Thyroid gland (tissue), 4 donors: ENCODE data around the gene SERPINC1. TPM values are rescaled to one million over a fixed set of nuclear protein-coding genes. Genes with fewer than 3 reads are reported as not detected.

Experiments
- DNase-seq, 2 donors: peaks; one replicate each; pipeline ENCODE4 v3.0.0-alpha.2; 2019
- H3K27ac ChIP-seq, 3 donors: fragments of 200-600 bp; sonication (generic); 1 replicate in 2 of 3; 2 replicates in 1 of 3; pipeline ENCODE4 v1.5.1; 2016 to 2019; ENCODE audit warnings: mild to moderate bottlenecking in 1 of 3, moderate library complexity in 1 of 3
- H3K27me3 ChIP-seq: fragments of 200-600 bp; sonication (generic); one replicate; pipeline ENCODE4 v1.5.1; 2019
- H3K36me3 ChIP-seq, 2 donors: fragments of 200-600 bp; sonication (generic); one replicate each; pipeline ENCODE4 v1.5.1; 2016 to 2019
- H3K4me1 ChIP-seq, 2 donors: fragments of 200-600 bp; sonication (generic); one replicate each; pipeline ENCODE4 v1.5.1; 2017 to 2019
- H3K4me3 ChIP-seq, 3 donors: fragments of 200-600 bp; sonication (generic); replicated peaks in 1 of 3; 1 replicate in 2 of 3; 2 replicates in 1 of 3; pipeline ENCODE4 v1.5.1; 2016; ENCODE audit warnings: mild to moderate bottlenecking in 1 of 3
- H3K9me3 ChIP-seq: fragments of 200-600 bp; sonication (generic); one replicate; pipeline ENCODE4 v1.5.1; 2017
- CTCF ChIP-seq, 6 experiments: fragments of 200-600 bp in 3 of 6; fragments of 450-650 bp in 3 of 6; sonication (generic) in 3 of 6; IDR thresholded peaks; one replicate each; pipeline ENCODE4 v1.5.1; 2016 to 2019; ENCODE audit warnings: antibody characterized with exemption in 6 of 6, mild to moderate bottlenecking in 2 of 6, inconsistent platforms in 1 of 6, moderate library complexity in 1 of 6
- POLR2A ChIP-seq, 2 donors: fragments of 450-650 bp; IDR thresholded peaks; one replicate each; pipeline ENCODE4 v1.6.1; 2017; ENCODE audit warnings: antibody characterized with exemption in 2 of 2, mild to moderate bottlenecking in 2 of 2, moderate library complexity in 1 of 2
- WGBS, 2 donors: methylation state at CpG; one replicate each; pipeline ENCODE4 v1.1.5; 2017; 5-methylcytosine and 5-hydroxymethylcytosine counted together
- intact Hi-C: fragments of 100-400 bp; cut with DNase I; formaldehyde crosslinking; loops from one replicate; pipeline ENCODE4 v1.15.1; 2023
- total RNA-seq, 4 donors: library from RNA; depleted of rRNA; stranded (reverse); fragments of >200 nt; gene quantifications; one replicate each; pipeline ENCODE4 v1.2.3, GENCODE V29; 2016

SERPINC1 gene
- total RNA-seq, 4 donors from 2014 or later = not detected

- no peak overlapping the region for H3K27ac ChIP-seq
- WGBS, 2 donors = 94 to 95% methylated on average over 5 of the region's 5 CpGs
- H3K4me1 ChIP-seq = peaks cover 9 to 14% of the 10 kb centered on the region in 2 donors
- H3K4me3 ChIP-seq = no peak overlapping the region
- H3K36me3 ChIP-seq = no peaks in the 10 kb centered on the region
- TF ChIP-seq CTCF (IDR thresholded peaks at IDR 0.05) (no peak), POLR2A (IDR thresholded peaks at IDR 0.05) (no peak)
- DNase-seq = no peak
- no peaks in the 10 kb centered on the region for H3K27me3 ChIP-seq
- H3K9me3 ChIP-seq = no peaks in the 10 kb centered on the region
- intact Hi-C loops = no loop called here
Observed at GRCh38 chr1:173920861-173921260, 3.7 kb upstream of the SERPINC1 start.

DNA sequence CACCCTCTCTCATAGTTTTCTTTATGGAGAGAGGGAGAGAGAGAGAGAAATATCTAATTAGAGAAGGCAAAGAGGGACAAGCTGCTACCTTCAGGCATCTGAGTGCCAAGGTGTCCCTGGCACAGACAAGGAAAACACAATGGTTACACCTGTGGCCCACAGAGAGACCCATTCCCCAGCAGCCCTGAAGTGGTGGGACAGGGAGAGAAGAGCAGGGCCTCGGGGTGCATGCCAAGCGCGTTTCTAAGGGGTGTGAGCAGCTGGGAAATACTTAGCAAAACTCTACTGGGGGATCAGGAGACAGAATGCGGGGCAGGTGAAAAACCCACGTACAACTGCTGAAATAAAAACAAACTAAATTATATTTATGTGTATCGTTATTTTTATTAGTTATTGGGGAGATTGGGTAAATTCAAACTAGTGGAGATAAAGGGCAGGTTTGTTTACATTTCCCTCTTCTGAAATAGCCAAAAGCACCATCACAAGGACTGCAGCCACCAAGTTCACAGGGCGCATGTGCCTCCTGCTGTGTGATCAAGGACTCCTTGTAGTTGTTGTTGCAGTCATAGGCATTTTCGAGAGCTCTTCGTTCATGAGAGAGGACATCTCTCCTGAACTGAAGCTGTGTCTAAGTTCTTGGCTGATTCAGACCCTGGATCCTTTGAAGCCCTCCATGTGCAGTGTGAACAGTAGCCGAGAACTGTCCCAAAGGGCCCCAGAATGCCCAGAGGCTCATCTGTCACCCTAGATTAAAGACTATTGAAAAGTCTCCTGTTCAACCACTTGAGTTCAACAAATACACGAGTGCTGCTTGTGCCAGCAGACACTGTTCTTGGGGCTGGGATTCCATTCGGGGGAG lies 737 bp upstream of the SERPINC1 start:
- DNase-seq = peak; percentile 40 to 50

GRCh38 chr1:173916667-173917066 lies 460 bp downstream of the SERPINC1 start:
- Histone ChIP-seq H3K27me3 (no peaks in the 10 kb centered on the region), H3K4me3 (no peak overlapping the region), H3K36me3 (no peaks in the 10 kb centered on the region), H3K9me3 (no peaks in the 10 kb centered on the region), H3K4me1 (peaks cover 0 to 8% of the 10 kb centered on the region in 2 donors), H3K27ac (no peak overlapping the region)
- no peak for DNase-seq
- WGBS, 2 donors = 85% methylated on average over 4 of the region's 4 CpGs
- intact Hi-C loops = no loop called here
- TF ChIP-seq POLR2A (IDR thresholded peaks at IDR 0.05) = no peak
- no peak for TF ChIP-seq CTCF (IDR thresholded peaks at IDR 0.05)

More for the DNA sequence above, 737 bp upstream of the SERPINC1 start:
- TF ChIP-seq CTCF (IDR thresholded peaks at IDR 0.05) = no peak
- TF ChIP-seq POLR2A (IDR thresholded peaks at IDR 0.05) = no peak
- Histone ChIP-seq H3K27ac (no peak overlapping the region), H3K9me3 (no peaks in the 10 kb centered on the region), H3K27me3 (no peaks in the 10 kb centered on the region), H3K4me1 (peaks cover 0 to 8% of the 10 kb centered on the region in 2 donors), H3K4me3 (no peak overlapping the region), H3K36me3 (no peaks in the 10 kb centered on the region)
- WGBS, 2 donors = 51 to 59% methylated on average over 12 of the region's 12 CpGs
- intact Hi-C loops = no loop called here

DNA sequence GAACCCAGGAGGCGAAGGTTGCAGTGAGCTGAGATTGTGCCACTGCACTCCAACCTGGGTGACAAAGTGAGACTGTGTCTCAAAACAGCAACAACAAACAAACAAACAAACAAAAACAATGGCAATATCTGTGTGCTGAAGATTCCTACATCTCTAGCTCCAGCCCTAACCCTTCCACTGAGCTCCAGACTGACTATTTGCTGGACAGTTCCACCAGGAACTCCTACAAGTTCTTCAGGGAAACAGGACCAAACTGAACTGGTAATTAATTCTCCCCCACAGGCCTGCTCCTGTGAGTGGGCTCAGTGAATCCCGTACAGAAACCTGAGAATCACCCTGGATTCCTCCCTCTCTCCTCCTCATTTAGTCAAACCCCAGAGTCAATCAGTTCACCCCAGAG lies 1.5 kb downstream of the SERPINC1 start:
- Histone ChIP-seq H3K36me3 (no peaks in the 10 kb centered on the region), H3K4me1 (peaks cover 0 to 8% of the 10 kb centered on the region in 2 donors), H3K9me3 (no peaks in the 10 kb centered on the region), H3K27me3 (no peaks in the 10 kb centered on the region), H3K4me3 (no peak overlapping the region), H3K27ac (no peak overlapping the region)
- no peak for DNase-seq
- TF ChIP-seq CTCF (IDR thresholded peaks at IDR 0.05) (no peak), POLR2A (IDR thresholded peaks at IDR 0.05) (no peak)
- intact Hi-C loops = no loop called here
- 86 to 89% methylated on average over 2 of the region's 2 CpGs for WGBS, 2 donors

DNA sequence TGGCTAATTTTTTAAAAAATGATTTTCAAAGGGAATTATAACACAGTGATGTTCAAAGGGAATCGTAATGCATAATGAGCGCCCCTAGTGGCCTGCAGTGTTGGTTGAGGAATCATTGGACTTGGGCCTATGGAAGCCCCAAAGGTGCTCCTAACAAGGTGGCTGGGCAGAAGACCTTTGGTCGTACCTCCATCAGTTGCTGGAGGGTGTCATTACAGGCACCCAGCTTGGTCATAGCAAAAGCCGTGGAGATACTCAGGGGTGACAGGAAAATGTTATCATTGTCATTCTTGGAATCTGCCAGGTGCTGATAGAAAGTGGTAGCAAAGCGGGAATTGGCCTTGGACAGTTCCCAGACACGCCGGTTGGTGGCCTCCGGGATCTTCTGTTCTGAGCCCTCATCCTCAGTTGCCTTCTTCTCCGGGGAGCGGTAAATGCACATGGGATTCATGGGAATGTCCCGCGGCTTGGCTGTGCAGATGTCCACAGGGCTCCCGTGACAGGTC lies 2.7 kb downstream of the SERPINC1 start:
- H3K4me3 ChIP-seq = no peak overlapping the region
- H3K27me3 ChIP-seq = no peaks in the 10 kb centered on the region
- peaks cover 0 to 8% of the 10 kb centered on the region in 2 donors for H3K4me1 ChIP-seq
- no peaks in the 10 kb centered on the region for H3K36me3 ChIP-seq
- 87 to 91% methylated on average over 12 to 13 of the region's 13 CpGs for WGBS, 2 donors
- no peaks in the 10 kb centered on the region for H3K9me3 ChIP-seq
- intact Hi-C loops = no loop called here
- peak; percentile 22 to 23 for DNase-seq
- no peak for TF ChIP-seq POLR2A (IDR thresholded peaks at IDR 0.05)
- peak in 3 of 6 experiments; percentile 20 to 56 (median 36) for TF ChIP-seq CTCF (IDR thresholded peaks at IDR 0.05)
- no peak overlapping the region for H3K27ac ChIP-seq
